ENCODE data around the gene FARSA. TPM values are rescaled to one million over a fixed set of nuclear protein-coding genes. Genes with fewer than 3 reads are reported as not detected.

The FARSA gene
- total and polyA plus RNA-seq, 2 of the 8 experiments (the other 6 are each of a cell fraction or from before 2014, with no cell fraction given), result 61.0 to 103 TPM

- TF ChIP-seq, protein P1, sequence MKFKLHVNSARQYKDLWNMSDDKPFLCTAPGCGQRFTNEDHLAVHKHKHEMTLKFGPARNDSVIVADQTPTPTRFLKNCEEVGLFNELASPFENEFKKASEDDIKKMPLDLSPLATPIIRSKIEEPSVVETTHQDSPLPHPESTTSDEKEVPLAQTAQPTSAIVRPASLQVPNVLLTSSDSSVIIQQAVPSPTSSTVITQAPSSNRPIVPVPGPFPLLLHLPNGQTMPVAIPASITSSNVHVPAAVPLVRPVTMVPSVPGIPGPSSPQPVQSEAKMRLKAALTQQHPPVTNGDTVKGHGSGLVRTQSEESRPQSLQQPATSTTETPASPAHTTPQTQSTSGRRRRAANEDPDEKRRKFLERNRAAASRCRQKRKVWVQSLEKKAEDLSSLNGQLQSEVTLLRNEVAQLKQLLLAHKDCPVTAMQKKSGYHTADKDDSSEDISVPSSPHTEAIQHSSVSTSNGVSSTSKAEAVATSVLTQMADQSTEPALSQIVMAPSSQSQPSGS (IDR thresholded peaks at IDR 0.05; ENCODE audit: low read length), result no peak
- no peak for TF ChIP-seq ASH2L (IDR thresholded peaks at IDR 0.05; ENCODE audit: low read length)
- no peak for TF ChIP-seq RXRA (IDR thresholded peaks at IDR 0.05; ENCODE audit: insufficient read depth, low read depth, low read length)
- no peak for TF ChIP-seq MAFK (IDR thresholded peaks at IDR 0.05; ENCODE audit: low read depth, low read length)
- no peak for TF ChIP-seq CHD1 (IDR thresholded peaks at IDR 0.05; ENCODE audit: low read depth, low read length)
- TF ChIP-seq FOSL1 (IDR thresholded peaks at IDR 0.05; ENCODE audit: insufficient read depth, low read depth, low read length), result no peak
- no peak for TF ChIP-seq CTBP2 (IDR thresholded peaks at IDR 0.05; ENCODE audit: borderline replicate concordance, insufficient read depth, insufficient read length, low read length)
- TF ChIP-seq EZH2 (IDR thresholded peaks at IDR 0.05; ENCODE audit: low read depth, low read length, severe bottlenecking), result no peak
- TF ChIP-seq SP4 (IDR thresholded peaks at IDR 0.05; ENCODE audit: low read length), result peak; percentile 89
- peak; percentile 96 for TF ChIP-seq CREB1 (IDR thresholded peaks at IDR 0.05)
- TF ChIP-seq RNF2 (IDR thresholded peaks at IDR 0.05; ENCODE audit: borderline replicate concordance, low read depth, low read length, missing control alignments, poor library complexity, severe bottlenecking), result no peak
- TF ChIP-seq, protein P2, sequence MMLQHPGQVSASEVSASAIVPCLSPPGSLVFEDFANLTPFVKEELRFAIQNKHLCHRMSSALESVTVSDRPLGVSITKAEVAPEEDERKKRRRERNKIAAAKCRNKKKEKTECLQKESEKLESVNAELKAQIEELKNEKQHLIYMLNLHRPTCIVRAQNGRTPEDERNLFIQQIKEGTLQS (IDR thresholded peaks at IDR 0.05; ENCODE audit: insufficient read depth, low read depth, low read length), result 0 out of 2 replicates have a peak, but pooled peaks have one; percentile 16
- TF ChIP-seq TAF1 (IDR thresholded peaks at IDR 0.05; ENCODE audit: low read depth, low read length), result peak; percentile 78
- TF ChIP-seq CBX5 (IDR thresholded peaks at IDR 0.05; ENCODE audit: low read depth, low read length), result no peak
- TF ChIP-seq SUZ12 (IDR thresholded peaks at IDR 0.05; ENCODE audit: low read length), result no peak
- no peak for TF ChIP-seq BRCA1 (IDR thresholded peaks at IDR 0.05; ENCODE audit: low read depth, low read length)
- no peak for TF ChIP-seq SIRT6 (IDR thresholded peaks at IDR 0.05; ENCODE audit: low read length)
- peak; percentile 55 for TF ChIP-seq TAF7 (optimal IDR thresholded peaks at IDR 0.05; ENCODE audit: borderline replicate concordance, low read depth, low read length)
- no peak for TF ChIP-seq EP300 (IDR thresholded peaks at IDR 0.05; ENCODE audit: borderline replicate concordance in 1 of 2, low read depth in 2 of 2, low read length in 2 of 2)
- peak; percentile 96 for TF ChIP-seq SP1 (IDR thresholded peaks at IDR 0.05; ENCODE audit: low read depth, low read length)
- TF ChIP-seq RBBP5 (IDR thresholded peaks at IDR 0.05; ENCODE audit: borderline replicate concordance, low read depth, low read length), result no peak
- no peak for TF ChIP-seq NANOG (IDR thresholded peaks at IDR 0.05; ENCODE audit: insufficient read depth, low read depth, low read length, poor library complexity, severe bottlenecking)
These were observed 42.5 kb downstream of the FARSA start, which contains the start of gene GCDH (continued) for GRCh38 chr19:12890787-12891552.
